ENCODE measurements around the gene PALMD. TPM values are rescaled to one million over a fixed set of nuclear protein-coding genes. Genes with fewer than 3 reads are reported as not detected.

The PALMD gene
- total RNA-seq, 1 donor from 2014 or later, result not detected

DNA sequence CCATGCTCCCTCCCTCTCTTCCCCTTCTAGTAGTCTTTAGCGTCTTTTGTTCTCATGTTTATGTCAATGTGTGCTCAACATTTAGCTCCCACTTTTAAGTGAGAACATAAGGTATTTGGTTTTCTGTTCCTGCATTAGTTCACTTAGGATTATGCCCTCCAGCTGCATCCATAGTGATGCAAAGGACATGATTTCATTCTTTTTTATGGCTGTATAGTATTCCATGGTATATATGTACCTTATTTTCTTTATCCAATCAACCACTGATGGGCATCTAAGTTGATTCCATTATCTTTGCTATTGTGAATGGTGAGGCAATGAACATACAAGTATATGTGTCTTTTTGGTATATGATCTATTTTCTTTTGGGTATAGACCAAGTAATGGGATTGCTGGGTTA, 38.3 kb upstream of the PALMD start:
- no peaks in the 10 kb centered on the region for H3K36me3 Mint-ChIP-seq

DNA sequence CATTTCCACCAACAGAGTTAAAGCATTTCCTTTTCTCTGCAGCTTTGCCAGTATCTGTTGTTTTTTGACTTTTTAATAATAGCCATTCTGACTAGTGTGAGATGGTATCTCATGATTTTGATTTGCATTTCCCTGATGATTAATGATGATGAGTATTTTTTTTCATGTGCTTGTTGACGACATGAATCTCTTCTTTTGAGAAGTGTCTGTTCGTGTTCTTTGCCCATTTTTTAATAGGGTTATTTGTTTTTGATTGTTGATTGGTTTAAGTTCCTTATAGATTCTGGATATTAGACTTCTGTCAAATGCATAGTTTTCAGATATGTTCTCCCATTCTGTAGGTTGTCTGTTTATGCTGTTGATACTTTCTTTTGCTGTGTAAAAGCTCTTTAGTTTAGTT, 37.9 kb upstream of the PALMD start:
- DNase-seq (ENCODE audit: low spot score), result no peak
- TF ChIP-seq, protein P1, sequence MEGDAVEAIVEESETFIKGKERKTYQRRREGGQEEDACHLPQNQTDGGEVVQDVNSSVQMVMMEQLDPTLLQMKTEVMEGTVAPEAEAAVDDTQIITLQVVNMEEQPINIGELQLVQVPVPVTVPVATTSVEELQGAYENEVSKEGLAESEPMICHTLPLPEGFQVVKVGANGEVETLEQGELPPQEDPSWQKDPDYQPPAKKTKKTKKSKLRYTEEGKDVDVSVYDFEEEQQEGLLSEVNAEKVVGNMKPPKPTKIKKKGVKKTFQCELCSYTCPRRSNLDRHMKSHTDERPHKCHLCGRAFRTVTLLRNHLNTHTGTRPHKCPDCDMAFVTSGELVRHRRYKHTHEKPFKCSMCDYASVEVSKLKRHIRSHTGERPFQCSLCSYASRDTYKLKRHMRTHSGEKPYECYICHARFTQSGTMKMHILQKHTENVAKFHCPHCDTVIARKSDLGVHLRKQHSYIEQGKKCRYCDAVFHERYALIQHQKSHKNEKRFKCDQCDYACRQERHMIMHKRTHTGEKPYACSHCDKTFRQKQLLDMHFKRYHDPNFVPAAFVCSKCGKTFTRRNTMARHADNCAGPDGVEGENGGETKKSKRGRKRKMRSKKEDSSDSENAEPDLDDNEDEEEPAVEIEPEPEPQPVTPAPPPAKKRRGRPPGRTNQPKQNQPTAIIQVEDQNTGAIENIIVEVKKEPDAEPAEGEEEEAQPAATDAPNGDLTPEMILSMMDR (IDR thresholded peaks at IDR 0.05), result no peak
- no peak for TF ChIP-seq EZH2phosphoT487 (IDR thresholded peaks at IDR 0.05)
- TF ChIP-seq EZH2 (IDR thresholded peaks at IDR 0.05), result no peak

More for the DNA sequence above, 38.3 kb upstream of the PALMD start:
- H3K27ac Mint-ChIP-seq, result no peak overlapping the region
- no peak overlapping the region for H3K4me2 ChIP-seq
- H3K9me3 Mint-ChIP-seq, result no peaks in the 10 kb centered on the region
- no peak for DNase-seq (ENCODE audit: low spot score)
- no peaks in the 10 kb centered on the region for H3K4me1 ChIP-seq
- no peaks in the 10 kb centered on the region for H3K27me3 ChIP-seq
- no peak overlapping the region for H2AFZ ChIP-seq (replicated peaks)
- no peak overlapping the region for H3K9ac ChIP-seq
- H4K20me1 ChIP-seq (ENCODE audit: low read depth), result no peaks in the 10 kb centered on the region
- H3K27me3 Mint-ChIP-seq (ENCODE audit: insufficient read depth, low read depth), result no peaks in the 10 kb centered on the region
- H3F3A ChIP-seq (ENCODE audit: low read depth), result no peaks in the 10 kb centered on the region
- no peaks in the 10 kb centered on the region for H3K36me3 ChIP-seq
- no peak overlapping the region for H3K4me3 Mint-ChIP-seq
- no peaks in the 10 kb centered on the region for H3K79me2 ChIP-seq (ENCODE audit: low read depth)
- TF ChIP-seq EZH2phosphoT487 (IDR thresholded peaks at IDR 0.05) (no peak), EZH2 (IDR thresholded peaks at IDR 0.05) (no peak)
- TF ChIP-seq, protein P1 (IDR thresholded peaks at IDR 0.05), result no peak
- H3K9me3 ChIP-seq (ENCODE audit: low read depth), result no peaks in the 10 kb centered on the region
- H3K4me3 ChIP-seq, result no peak overlapping the region
- H3K4me1 Mint-ChIP-seq, result peaks cover 3% of the 10 kb centered on the region
- H3K27ac ChIP-seq, result no peak overlapping the region

DNA sequence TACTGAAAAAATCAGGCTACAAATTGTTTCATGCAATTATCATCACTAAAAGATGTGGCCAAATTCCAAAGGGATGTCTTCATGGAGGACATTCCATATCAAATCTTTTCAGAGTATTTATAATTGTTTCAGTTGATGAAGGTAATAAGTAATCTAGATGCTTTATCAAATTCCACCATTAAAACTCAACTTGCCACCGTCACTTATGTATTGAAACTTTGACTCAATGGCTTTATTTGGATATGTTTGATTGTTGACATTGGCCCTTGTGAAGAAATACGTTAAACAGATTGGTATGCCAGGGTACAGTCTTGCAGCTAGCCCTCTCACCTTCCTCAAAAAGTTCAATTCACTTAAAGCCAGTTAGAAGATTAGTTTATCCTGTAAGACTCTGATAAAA, 32.2 kb upstream of the PALMD start:
- DNase-seq (ENCODE audit: low spot score), result no peak
- Histone ChIP-seq H3K27ac (no peak overlapping the region), H2AFZ (replicated peaks) (no peak overlapping the region), H3K4me2 (no peak overlapping the region), H3K27me3 (no peaks in the 10 kb centered on the region), H3F3A (ENCODE audit: low read depth) (no peaks in the 10 kb centered on the region), H4K20me1 (ENCODE audit: low read depth) (no peaks in the 10 kb centered on the region), H3K9me3 (ENCODE audit: low read depth) (no peaks in the 10 kb centered on the region), H3K4me3 (no peak overlapping the region), H3K9ac (no peak overlapping the region), H3K36me3 (no peaks in the 10 kb centered on the region), H3K4me1 (peaks cover 18% of the 10 kb centered on the region), H3K79me2 (ENCODE audit: low read depth) (no peaks in the 10 kb centered on the region)
- no peak overlapping the region for H3K4me3 Mint-ChIP-seq
- H3K36me3 Mint-ChIP-seq, result no peaks in the 10 kb centered on the region
- H3K27ac Mint-ChIP-seq, result no peak overlapping the region
- H3K27me3 Mint-ChIP-seq (ENCODE audit: insufficient read depth, low read depth), result peaks cover 2% of the 10 kb centered on the region
- TF ChIP-seq, protein P1 (IDR thresholded peaks at IDR 0.05), result no peak
- no peak for TF ChIP-seq EZH2 (IDR thresholded peaks at IDR 0.05)
- TF ChIP-seq EZH2phosphoT487 (IDR thresholded peaks at IDR 0.05), result no peak
- H3K9me3 Mint-ChIP-seq, result peaks cover 2% of the 10 kb centered on the region
- H3K4me1 Mint-ChIP-seq, result peaks cover 11% of the 10 kb centered on the region

More for the DNA sequence above, 37.9 kb upstream of the PALMD start:
- H3K9me3 ChIP-seq (ENCODE audit: low read depth), result no peaks in the 10 kb centered on the region
- no peak overlapping the region for H3K4me2 ChIP-seq
- H3K36me3 ChIP-seq, result no peaks in the 10 kb centered on the region
- no peaks in the 10 kb centered on the region for H3K27me3 Mint-ChIP-seq (ENCODE audit: insufficient read depth, low read depth)
- no peaks in the 10 kb centered on the region for H3F3A ChIP-seq (ENCODE audit: low read depth)
- H3K36me3 Mint-ChIP-seq, result no peaks in the 10 kb centered on the region
- H3K79me2 ChIP-seq (ENCODE audit: low read depth), result no peaks in the 10 kb centered on the region
- no peak overlapping the region for H3K9ac ChIP-seq
- no peaks in the 10 kb centered on the region for H3K9me3 Mint-ChIP-seq
- H3K4me1 ChIP-seq, result no peaks in the 10 kb centered on the region
- no peaks in the 10 kb centered on the region for H3K27me3 ChIP-seq
- H3K27ac ChIP-seq, result no peak overlapping the region
- no peaks in the 10 kb centered on the region for H4K20me1 ChIP-seq (ENCODE audit: low read depth)
- H3K4me3 ChIP-seq, result no peak overlapping the region
- no peak overlapping the region for H3K4me3 Mint-ChIP-seq
- H3K27ac Mint-ChIP-seq, result no peak overlapping the region
- H2AFZ ChIP-seq (replicated peaks), result no peak overlapping the region
- peaks cover 3% of the 10 kb centered on the region for H3K4me1 Mint-ChIP-seq

Data from neural progenitor cell (in vitro differentiated cells).